Neural cell (in vitro differentiated cells): Measurements from ENCODE around the gene SPTBN1. TPM values are rescaled to one million over a fixed set of nuclear protein-coding genes. Genes with fewer than 3 reads are reported as not detected.
A peak's percentile ranks its signal among the peaks of the same experiment; 100 is the strongest.

Source experiments
- H2AFZ ChIP-seq: fragments of 200-600, 300-800 bp; sonication (generic), shearing (Covaris generic); 2 replicates; pipeline ENCODE4 v1.6.0; 2014; ENCODE audit warnings: low read depth, mild to moderate bottlenecking, antibody characterized with exemption, low read length, moderate library complexity
- H3F3A ChIP-seq: fragments of 200-600 bp; shearing (Covaris generic); 2 replicates; pipeline ENCODE4 v1.6.1; 2016; ENCODE audit warnings: mild to moderate bottlenecking, moderate library complexity, mixed read lengths, antibody characterized with exemption, low read length; ENCODE audit not compliant: insufficient read depth, poor library complexity, severe bottlenecking
- H3K27ac ChIP-seq: fragments of 200-600, 300-800 bp; sonication (generic), shearing (Covaris generic); 2 replicates; pipeline ENCODE4 v1.5.1; 2014; ENCODE audit warnings: mild to moderate bottlenecking, low read length, moderate library complexity
- H3K27me3 ChIP-seq: fragments of 300-800, 200-600 bp; sonication (generic), shearing (Covaris generic); 2 replicates; pipeline ENCODE4 v1.6.0; 2014; ENCODE audit warnings: mild to moderate bottlenecking, low read depth, low read length, moderate library complexity; ENCODE audit not compliant: insufficient read depth
- H3K36me3 ChIP-seq: fragments of 300-800, 200-600 bp; sonication (generic), shearing (Covaris generic); 2 replicates; pipeline ENCODE4 v1.5.1; 2014; ENCODE audit warnings: mild to moderate bottlenecking, antibody characterized with exemption, low read length, moderate library complexity; ENCODE audit not compliant: insufficient read depth
- H3K4me2 ChIP-seq: fragments of 300-800, 200-600 bp; sonication (generic), shearing (Covaris generic); 2 replicates; pipeline ENCODE4 v1.6.0; 2014; ENCODE audit warnings: mild to moderate bottlenecking, low read length
- H3K4me3 ChIP-seq: fragments of 300-800, 200-600 bp; sonication (generic), shearing (Covaris generic); 2 replicates; pipeline ENCODE4 v1.5.1; 2014; ENCODE audit warnings: mild to moderate bottlenecking, low read length, moderate library complexity
- H3K79me2 ChIP-seq: fragments of 200-600 bp; shearing (Covaris generic); replicated peaks from 2 replicates; pipeline ENCODE4 v1.6.0; 2014; ENCODE audit warnings: mild to moderate bottlenecking, low read length, moderate library complexity; ENCODE audit not compliant: insufficient read depth
- H3K9ac ChIP-seq: fragments of 300-800, 200-600 bp; sonication (generic), shearing (Covaris generic); 2 replicates; pipeline ENCODE4 v1.6.1; 2016; ENCODE audit warnings: mild to moderate bottlenecking, low read length, mixed read lengths
- H3K9me2 ChIP-seq: fragments of 200-600 bp; shearing (Covaris generic); 2 replicates; pipeline ENCODE4 v1.6.1; 2016; ENCODE audit warnings: mild to moderate bottlenecking, low read length, mixed read lengths; ENCODE audit not compliant: insufficient read depth
- H3K9me3 ChIP-seq: fragments of 200-600, 300-800 bp; sonication (generic), shearing (Covaris generic); 2 replicates; pipeline ENCODE4 v1.6.1; 2016; ENCODE audit warnings: mild to moderate bottlenecking, mixed run types, low read length, moderate library complexity, mixed read lengths
- H4K20me1 ChIP-seq: fragments of 200-600 bp; shearing (Covaris generic); 2 replicates; pipeline ENCODE4 v1.6.1; 2016; ENCODE audit warnings: mild to moderate bottlenecking, mixed run types; ENCODE audit not compliant: insufficient read depth
- CTCF ChIP-seq: fragments of 450-650 bp; IDR thresholded peaks from 2 replicates; pipeline ENCODE4 v1.5.1; 2014; ENCODE audit warnings: antibody characterized with exemption, mild to moderate bottlenecking, moderate library complexity; ENCODE audit not compliant: poor library complexity, severe bottlenecking
- EP300 ChIP-seq: fragments of 450-650 bp; conservative IDR thresholded peaks from 2 replicates; pipeline ENCODE4 v1.6.1; 2014; ENCODE audit warnings: antibody characterized with exemption, mild to moderate bottlenecking, moderate library complexity; ENCODE audit not compliant: poor library complexity, severe bottlenecking
- EZH2 ChIP-seq: fragments of 200-600, 300-800 bp; shearing (Covaris generic), sonication (generic); IDR thresholded peaks from 2 replicates; pipeline ENCODE4 v1.6.1; 2014; ENCODE audit warnings: antibody characterized with exemption, low read length, borderline replicate concordance, mild to moderate bottlenecking; ENCODE audit not compliant: insufficient read depth, poor library complexity, severe bottlenecking
- MXI1 ChIP-seq: fragments of 450-650 bp; conservative IDR thresholded peaks from 2 replicates; pipeline ENCODE4 v1.6.1; 2014; ENCODE audit warnings: antibody characterized with exemption, mild to moderate bottlenecking; ENCODE audit not compliant: poor library complexity, severe bottlenecking
- POLR2AphosphoS5 ChIP-seq: IDR thresholded peaks from 2 replicates; pipeline ENCODE4 v1.6.1; 2012
- RAD21 ChIP-seq: fragments of 450-650 bp; conservative IDR thresholded peaks from 2 replicates; pipeline ENCODE4 v1.6.1; 2014; ENCODE audit warnings: antibody characterized with exemption, mild to moderate bottlenecking, moderate library complexity
- SMC3 ChIP-seq: fragments of 450-650 bp; conservative IDR thresholded peaks from 2 replicates; pipeline ENCODE4 v1.6.1; 2014; ENCODE audit warnings: antibody characterized with exemption, mild to moderate bottlenecking, moderate library complexity; ENCODE audit not compliant: poor library complexity
- TAF1 ChIP-seq: IDR thresholded peaks from 2 replicates; pipeline ENCODE4 v1.6.1; 2012; ENCODE audit warnings: low read depth
- polyA plus RNA-seq: library from polyadenylated mRNA; depleted of rRNA; stranded (reverse); fragments of >200 nt; gene quantifications from 2 replicates; pipeline ENCODE4 v1.2.3, GENCODE V29; 2014
- TF ChIP-seq, protein P1 (sequence below): IDR thresholded peaks from 2 replicates; pipeline ENCODE4 v1.6.1; 2012; ENCODE audit warnings: borderline replicate concordance

SPTBN1 gene
- polyA plus RNA-seq, 1 donor from 2014 or later, result 92.1 TPM

GRCh38 chr2:54456362-54456611 lies 160 bp downstream of the SPTBN1 start:
- H3K27ac ChIP-seq, result peak overlapping the region; percentile 89
- H3F3A ChIP-seq, result peaks cover 5% of the 10 kb centered on the region
- no peaks in the 10 kb centered on the region for H3K27me3 ChIP-seq
- peak overlapping the region; percentile 76 for H3K4me3 ChIP-seq
- TF ChIP-seq SMC3 (no peak), POLR2AphosphoS5 (no peak), TAF1 (no peak), MXI1 (no peak), EP300 (no peak), RAD21 (no peak), EZH2 (no peak), CTCF (no peak)
- TF ChIP-seq, protein P1, sequence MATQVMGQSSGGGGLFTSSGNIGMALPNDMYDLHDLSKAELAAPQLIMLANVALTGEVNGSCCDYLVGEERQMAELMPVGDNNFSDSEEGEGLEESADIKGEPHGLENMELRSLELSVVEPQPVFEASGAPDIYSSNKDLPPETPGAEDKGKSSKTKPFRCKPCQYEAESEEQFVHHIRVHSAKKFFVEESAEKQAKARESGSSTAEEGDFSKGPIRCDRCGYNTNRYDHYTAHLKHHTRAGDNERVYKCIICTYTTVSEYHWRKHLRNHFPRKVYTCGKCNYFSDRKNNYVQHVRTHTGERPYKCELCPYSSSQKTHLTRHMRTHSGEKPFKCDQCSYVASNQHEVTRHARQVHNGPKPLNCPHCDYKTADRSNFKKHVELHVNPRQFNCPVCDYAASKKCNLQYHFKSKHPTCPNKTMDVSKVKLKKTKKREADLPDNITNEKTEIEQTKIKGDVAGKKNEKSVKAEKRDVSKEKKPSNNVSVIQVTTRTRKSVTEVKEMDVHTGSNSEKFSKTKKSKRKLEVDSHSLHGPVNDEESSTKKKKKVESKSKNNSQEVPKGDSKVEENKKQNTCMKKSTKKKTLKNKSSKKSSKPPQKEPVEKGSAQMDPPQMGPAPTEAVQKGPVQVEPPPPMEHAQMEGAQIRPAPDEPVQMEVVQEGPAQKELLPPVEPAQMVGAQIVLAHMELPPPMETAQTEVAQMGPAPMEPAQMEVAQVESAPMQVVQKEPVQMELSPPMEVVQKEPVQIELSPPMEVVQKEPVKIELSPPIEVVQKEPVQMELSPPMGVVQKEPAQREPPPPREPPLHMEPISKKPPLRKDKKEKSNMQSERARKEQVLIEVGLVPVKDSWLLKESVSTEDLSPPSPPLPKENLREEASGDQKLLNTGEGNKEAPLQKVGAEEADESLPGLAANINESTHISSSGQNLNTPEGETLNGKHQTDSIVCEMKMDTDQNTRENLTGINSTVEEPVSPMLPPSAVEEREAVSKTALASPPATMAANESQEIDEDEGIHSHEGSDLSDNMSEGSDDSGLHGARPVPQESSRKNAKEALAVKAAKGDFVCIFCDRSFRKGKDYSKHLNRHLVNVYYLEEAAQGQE, result no peak
- H3K9me2 ChIP-seq, result no peaks in the 10 kb centered on the region
- H2AFZ ChIP-seq, result no peak overlapping the region
- H4K20me1 ChIP-seq, result peaks cover 14% of the 10 kb centered on the region
- H3K9ac ChIP-seq, result peak overlapping the region; percentile 95
- peaks cover 37% of the 10 kb centered on the region for H3K79me2 ChIP-seq
- H3K4me2 ChIP-seq, result no peak overlapping the region
- H3K9me3 ChIP-seq, result no peaks in the 10 kb centered on the region
- no peaks in the 10 kb centered on the region for H3K36me3 ChIP-seq

DNA sequence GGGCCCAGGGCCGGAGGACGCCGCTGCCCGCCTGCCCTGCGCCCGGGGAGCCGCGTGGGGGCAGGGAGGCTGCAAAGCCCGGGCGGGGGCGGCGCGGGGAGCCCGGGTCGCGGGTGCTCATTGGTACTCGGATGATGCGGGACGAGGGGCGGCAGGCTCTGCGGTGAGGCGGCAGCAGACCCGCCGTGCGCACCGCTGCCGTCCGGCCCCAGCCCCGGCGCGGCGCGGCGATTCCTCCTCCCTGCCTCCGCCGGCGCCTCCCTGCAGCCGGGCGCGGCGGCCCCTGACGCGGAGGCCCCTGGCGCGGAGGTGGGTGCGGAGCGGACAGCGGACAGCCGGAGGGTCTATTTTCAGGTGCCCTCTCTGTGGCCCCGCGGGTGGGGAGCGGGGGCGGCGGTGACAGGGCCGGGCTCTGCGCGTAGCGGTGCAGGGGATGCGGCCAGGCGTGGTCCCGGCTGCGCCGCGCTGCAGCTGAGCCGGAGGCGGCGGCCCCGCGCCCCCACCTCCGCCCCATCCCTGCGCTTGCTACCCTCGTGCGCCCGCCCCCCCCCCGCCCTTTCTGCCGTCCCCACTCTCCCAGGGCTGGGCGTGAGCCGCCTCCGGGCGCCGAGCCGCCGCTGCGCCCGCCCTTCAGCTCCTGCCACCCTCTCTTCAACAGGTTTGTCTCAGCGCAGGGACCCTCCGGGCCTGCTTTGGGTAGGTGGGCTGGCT lies 640 bp downstream of the SPTBN1 start:
- peak overlapping the region; percentile 35 for H3K4me2 ChIP-seq
- peak overlapping the region; percentile 76 for H3K4me3 ChIP-seq
- H4K20me1 ChIP-seq, result peaks cover 14% of the 10 kb centered on the region
- peak overlapping the region; percentile 89 for H3K27ac ChIP-seq
- no peaks in the 10 kb centered on the region for H3K9me2 ChIP-seq
- H3F3A ChIP-seq, result peaks cover 5% of the 10 kb centered on the region
- peak; percentile 63 for TF ChIP-seq MXI1
- no peak for TF ChIP-seq EZH2
- no peak for TF ChIP-seq CTCF
- TF ChIP-seq RAD21, result no peak
- TF ChIP-seq, protein P1, result no peak
- no peak for TF ChIP-seq TAF1
- TF ChIP-seq POLR2AphosphoS5, result peak; percentile 12
- peak; percentile 34 for TF ChIP-seq EP300
- H3K36me3 ChIP-seq, result no peaks in the 10 kb centered on the region
- H3K9me3 ChIP-seq, result no peaks in the 10 kb centered on the region
- peak overlapping the region; percentile 74 for H2AFZ ChIP-seq
- H3K79me2 ChIP-seq, result peaks cover 42% of the 10 kb centered on the region
- H3K27me3 ChIP-seq, result no peaks in the 10 kb centered on the region
- H3K9ac ChIP-seq, result peak overlapping the region; percentile 95
